NCI-H187 treated with DMSO at 0.1 percent for 48 hours (cell line): ENCODE measurements around the gene ZCRB1.

ENCODE experiments used
- DNase-seq: peaks from one replicate; lab custom pipeline; 2025; lab: John Stamatoyannopoulos, UW

Gene ZCRB1

DNA sequence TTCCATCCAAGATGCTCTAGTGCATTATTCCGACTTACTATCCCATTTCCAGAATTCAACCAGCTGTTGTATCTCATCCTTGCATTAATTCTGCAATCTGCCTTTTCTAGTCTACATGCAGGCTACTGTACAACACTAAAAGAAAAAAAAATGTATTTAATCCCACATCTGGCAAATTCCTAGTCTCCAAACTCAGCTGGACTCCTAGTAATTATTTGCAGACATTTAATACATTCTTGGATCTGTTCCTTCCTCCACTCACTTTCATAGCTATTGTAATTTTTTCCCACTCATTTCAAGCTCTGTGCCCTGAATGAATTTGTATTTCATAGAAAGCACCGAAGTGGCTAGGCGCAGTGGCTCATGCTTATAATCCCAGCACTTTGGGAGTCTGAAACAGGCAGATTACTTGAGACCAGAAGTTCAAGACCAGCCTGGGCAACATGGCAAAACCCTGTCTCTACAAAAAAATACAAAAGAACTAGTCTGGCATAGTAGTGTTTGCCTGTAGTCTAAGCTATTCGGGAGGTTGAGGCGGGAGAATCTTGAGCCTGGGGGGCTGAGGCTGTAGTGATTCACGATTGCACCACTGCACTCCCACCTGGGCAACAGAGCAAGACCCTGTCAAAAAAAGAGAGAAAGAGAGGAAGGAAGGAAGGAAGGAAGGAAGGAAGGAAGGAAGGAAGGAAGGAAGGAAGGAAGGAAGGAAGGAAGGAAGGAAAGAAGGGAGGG is 48.3 kb downstream of the ZCRB1 start:
- DNase-seq = no peak

DNA sequence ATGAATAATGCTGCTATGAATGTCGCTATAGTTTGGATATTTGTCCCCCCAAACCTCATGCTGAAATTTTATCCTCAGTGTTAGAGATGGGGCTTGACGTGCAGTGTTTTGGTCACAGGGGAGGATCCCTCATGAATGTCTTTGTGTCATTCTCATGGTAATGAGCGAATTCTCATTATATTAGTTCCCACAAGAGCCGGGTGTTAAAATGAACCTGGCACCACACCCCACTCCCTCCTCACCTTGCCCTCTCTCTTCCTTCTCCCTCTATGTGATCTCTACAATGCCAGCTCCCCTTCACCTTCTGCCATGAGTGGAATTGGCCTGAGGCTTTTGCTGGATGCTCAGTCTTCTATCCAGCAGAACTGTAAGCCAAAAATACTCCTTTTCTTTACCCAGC is 50.4 kb downstream of the ZCRB1 start:
- DNase-seq = no peak

DNA sequence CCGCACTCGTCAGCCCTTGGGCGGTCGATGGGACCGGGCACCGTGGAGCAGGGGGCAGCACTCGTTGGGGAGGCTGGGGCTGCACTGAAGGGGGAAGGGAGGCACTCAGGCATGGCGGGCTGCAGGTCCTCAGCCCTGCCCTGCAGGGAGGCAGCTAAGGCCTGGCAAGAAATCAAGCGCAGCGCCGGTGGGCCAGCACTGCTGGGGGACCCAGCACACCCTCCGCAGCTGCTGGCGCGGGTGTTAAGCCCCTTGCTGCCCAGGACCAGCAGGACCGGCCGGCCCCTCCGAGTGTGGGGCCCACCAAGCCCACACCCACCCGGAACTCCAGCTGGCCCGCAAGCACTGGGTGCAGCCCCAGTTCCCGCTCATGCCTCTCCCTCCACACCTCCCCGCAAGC is 52.2 kb downstream of the ZCRB1 start:
- DNase-seq = no peak

GRCh38 chr12:42270596-42270995 is 55.3 kb downstream of the ZCRB1 start:
- DNase-seq = no peak

DNA sequence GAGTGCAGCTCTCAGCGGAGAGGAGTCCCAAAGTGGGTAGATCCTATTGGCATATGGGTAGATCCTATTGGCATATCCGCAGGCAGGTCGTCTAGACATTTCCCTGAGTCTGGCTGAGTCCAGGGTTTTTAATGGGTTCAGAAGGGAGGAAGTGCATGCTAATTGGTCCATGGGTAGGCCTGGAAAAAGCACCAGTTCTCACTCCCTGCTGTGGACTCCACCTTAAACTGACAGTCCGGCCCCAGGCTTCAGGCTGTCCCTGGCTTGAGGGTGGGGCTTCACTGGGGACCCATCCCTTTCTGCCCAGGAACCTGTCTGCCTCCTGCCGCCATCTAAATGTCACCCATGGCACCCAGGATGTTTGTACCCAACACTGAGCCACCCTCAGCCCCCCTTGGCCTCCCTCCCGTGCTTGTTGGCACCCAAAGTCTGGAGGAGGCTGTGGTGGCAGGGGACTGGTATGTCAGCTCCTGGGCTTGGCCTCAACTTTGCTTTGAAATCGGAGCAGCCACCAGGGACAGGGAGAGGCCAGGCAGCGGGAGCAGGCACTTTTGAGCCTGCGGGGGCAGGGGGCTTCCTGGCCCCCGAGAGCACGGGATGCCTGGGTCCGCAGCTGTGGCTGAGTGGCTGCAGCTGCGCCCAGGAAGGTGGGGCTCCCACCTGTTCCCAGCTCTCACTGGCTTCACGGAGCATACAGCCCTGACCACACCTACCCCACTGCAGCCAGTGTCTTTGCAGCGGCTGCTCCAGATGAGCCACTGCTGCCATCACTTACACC is 58.3 kb downstream of the ZCRB1 start:
- DNase-seq = no peak

GRCh38 chr12:42266579-42267230 is 59.2 kb downstream of the ZCRB1 start:
- DNase-seq = no peak

- DNase-seq = no peak
Observed at GRCh38 chr12:42262271-42262670, 63.6 kb downstream of the ZCRB1 start.
